Mesothelial cell of epicardium (in vitro differentiated cells): ENCODE results near the gene SUSD4. TPM values are rescaled to one million over a fixed set of nuclear protein-coding genes. Genes with fewer than 3 reads are reported as not detected.

Experiments
- DNase-seq, 2 experiments: peaks; one replicate each; pipeline ENCODE4 v3.0.0; 2021; ENCODE audit warnings: low spot score in 2 of 2; ENCODE audit not compliant: unreplicated experiment in 2 of 2
- H3K27ac Mint-ChIP-seq: 2 replicates; pipeline ENCODE4 v1.8.0; 2021; ENCODE audit warnings: mixed read lengths
- H3K27me3 Mint-ChIP-seq: 2 replicates; pipeline ENCODE4 v1.8.0; 2021; ENCODE audit warnings: low read depth, mixed read lengths
- H3K36me3 Mint-ChIP-seq: 2 replicates; pipeline ENCODE4 v1.8.0; 2021; ENCODE audit warnings: mixed read lengths
- H3K4me1 Mint-ChIP-seq: 2 replicates; pipeline ENCODE4 v1.8.0; 2021; ENCODE audit warnings: mixed read lengths
- H3K4me3 Mint-ChIP-seq: 2 replicates; pipeline ENCODE4 v1.8.0; 2021; ENCODE audit warnings: mild to moderate bottlenecking, moderate library complexity, mixed read lengths
- H3K9me3 Mint-ChIP-seq: 2 replicates; pipeline ENCODE4 v1.8.0; 2021; ENCODE audit warnings: mixed read lengths
- CTCF ChIP-seq: fragments of 200-600 bp; sonication (generic); IDR thresholded peaks from one replicate; pipeline ENCODE4 v1.5.0; 2021; ENCODE audit warnings: antibody characterized with exemption; ENCODE audit not compliant: unreplicated experiment
- total RNA-seq: library from RNA; stranded (reverse); gene quantifications from 3 replicates; pipeline ENCODE4 v1.2.1, GENCODE V29; 2021

SUSD4 gene
- total RNA-seq, 1 donor from 2014 or later = 0.40 TPM

DNA sequence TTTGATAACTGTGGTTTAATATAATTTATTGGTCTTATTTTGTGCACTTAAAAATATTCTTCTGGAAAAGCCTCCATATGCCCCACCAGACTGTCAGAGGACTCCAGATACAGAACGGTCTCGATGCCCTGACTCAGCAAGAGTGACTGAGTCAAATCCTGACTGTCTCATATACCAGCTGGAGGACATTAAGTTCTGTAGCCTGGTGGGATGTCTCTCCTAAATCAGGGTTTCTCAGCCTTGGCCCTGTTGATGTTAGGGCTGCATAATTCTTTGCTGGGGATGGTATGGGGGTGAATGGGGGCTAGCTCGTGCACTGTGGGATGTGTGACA, 153.2 kb downstream of the SUSD4 start:
- Mint-ChIP-seq H3K9me3 (no peaks in the 10 kb centered on the region), H3K4me1 (no peaks in the 10 kb centered on the region), H3K36me3 (no peaks in the 10 kb centered on the region), H3K4me3 (no peak overlapping the region), H3K27ac (no peak overlapping the region), H3K27me3 (peaks cover 21% of the 10 kb centered on the region)
- DNase-seq = no peak
- no peak for TF ChIP-seq CTCF

DNA sequence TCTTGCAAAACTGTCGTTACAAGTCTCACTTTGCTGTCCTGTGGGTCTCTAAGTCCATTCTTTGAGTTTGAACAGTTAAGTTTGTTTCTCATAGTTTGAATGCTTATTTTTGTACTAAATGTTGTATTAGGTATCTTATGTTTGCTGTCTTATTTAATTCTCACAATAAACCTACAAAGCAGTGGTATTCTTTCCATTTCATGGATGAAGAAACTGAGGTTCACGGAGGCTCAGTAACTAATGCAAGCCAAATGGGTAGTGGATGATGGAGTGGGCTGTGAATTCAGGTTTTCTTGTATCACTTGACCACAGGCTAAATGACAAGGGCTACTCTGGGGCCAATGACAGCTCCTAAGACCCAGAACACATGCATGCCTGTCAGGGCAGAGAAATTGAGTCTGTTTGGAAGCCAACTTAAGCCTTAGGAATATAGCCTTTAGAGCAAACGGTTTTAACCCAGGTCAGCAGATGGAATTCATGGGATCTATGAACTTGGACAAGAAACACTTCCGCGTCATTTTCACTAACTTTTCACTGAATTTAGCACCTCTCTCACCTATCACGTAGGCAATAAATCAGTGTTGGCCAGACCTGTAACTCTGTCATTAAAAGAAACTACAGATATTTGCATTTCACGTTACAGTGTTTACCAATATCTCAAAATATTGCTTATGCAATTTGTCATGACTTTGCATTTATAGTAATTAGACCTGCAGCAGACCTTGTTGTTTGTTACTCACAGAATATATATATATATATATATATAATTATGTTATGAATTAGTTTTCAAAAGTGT, 153.8 kb downstream of the SUSD4 start:
- peaks cover 17% of the 10 kb centered on the region for H3K27me3 Mint-ChIP-seq
- H3K9me3 Mint-ChIP-seq = no peaks in the 10 kb centered on the region
- H3K36me3 Mint-ChIP-seq = no peaks in the 10 kb centered on the region
- no peak for TF ChIP-seq CTCF
- no peaks in the 10 kb centered on the region for H3K4me1 Mint-ChIP-seq
- H3K4me3 Mint-ChIP-seq = no peak overlapping the region
- no peak overlapping the region for H3K27ac Mint-ChIP-seq
- no peak for DNase-seq

DNA sequence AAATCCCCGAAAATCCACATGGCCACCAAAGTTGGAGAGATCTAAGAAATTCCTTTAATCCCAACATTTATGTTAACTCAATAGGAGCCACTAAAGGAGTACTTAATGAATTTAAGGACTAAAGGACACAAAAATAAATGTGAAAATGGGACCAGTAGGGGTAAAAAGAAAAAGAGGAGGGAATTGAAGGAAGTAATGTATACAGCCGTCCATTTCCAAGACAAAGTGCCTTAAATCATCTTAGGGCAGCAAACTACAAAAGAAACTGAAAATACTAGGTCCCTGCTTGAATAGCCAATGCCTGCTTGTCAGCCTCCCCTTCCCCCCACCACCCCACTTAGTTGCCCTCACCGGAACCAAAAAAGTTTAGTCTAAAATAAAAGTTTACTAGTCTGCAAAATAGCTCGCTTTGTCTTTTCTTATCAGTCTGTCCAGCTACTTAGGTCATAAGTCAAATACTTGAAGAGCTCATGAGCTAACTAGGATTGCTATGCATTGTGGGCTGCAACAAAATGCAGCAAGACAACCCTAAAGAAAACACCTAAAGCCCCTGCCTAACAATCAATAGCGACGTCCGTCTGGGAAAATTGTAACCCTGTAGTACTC, 154.6 kb downstream of the SUSD4 start:
- Mint-ChIP-seq H3K9me3 (no peaks in the 10 kb centered on the region), H3K27me3 (peaks cover 13% of the 10 kb centered on the region), H3K4me1 (no peaks in the 10 kb centered on the region), H3K27ac (no peak overlapping the region), H3K36me3 (no peaks in the 10 kb centered on the region), H3K4me3 (no peak overlapping the region)
- TF ChIP-seq CTCF = no peak
- no peak for DNase-seq

DNA sequence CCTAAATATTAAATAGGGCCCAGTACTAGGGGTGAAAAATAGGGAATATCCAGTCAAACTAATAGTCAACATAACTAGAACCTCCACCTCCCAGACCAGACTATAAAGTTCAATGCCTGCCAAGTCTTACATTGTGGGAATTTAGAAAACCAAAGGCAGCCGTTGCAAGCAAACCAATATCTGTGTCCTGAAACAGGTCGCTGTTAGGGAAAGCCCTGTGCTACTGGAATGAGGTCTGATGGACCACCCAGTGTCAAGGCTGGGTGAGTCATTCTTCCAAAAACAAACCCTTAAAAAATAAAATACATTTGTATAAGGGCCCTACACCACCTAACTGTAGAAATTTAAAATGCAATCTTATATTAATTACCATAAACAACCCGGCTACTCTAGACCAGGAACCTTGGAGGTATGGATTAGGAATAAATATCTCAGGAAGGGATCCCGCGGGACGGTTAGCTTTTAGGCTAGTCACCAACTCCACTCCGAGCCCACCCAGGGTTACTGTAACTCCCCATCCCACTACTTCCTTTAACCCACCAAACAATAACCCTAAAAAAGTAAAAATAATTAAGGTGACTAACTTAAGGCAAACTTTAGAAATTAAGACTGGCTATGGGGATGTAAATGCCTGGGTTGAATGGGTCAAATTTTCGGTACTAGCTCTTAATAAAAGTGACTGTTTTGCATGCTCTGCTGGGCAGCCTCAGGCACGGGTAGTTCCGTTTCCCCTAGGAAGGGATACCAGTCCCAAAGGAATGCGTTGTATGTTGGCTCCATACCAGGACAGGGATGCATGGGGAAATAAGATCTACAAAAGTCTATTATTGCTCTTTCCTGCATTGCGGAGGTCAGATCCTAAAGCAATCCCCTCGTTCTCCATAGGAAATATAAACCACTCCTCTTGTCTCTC, 155.6 kb downstream of the SUSD4 start:
- TF ChIP-seq CTCF = no peak
- DNase-seq = no peak
- no peak overlapping the region for H3K4me3 Mint-ChIP-seq
- H3K36me3 Mint-ChIP-seq = no peaks in the 10 kb centered on the region
- no peaks in the 10 kb centered on the region for H3K9me3 Mint-ChIP-seq
- H3K27me3 Mint-ChIP-seq = peaks cover 7% of the 10 kb centered on the region
- no peaks in the 10 kb centered on the region for H3K4me1 Mint-ChIP-seq
- H3K27ac Mint-ChIP-seq = no peak overlapping the region

DNA sequence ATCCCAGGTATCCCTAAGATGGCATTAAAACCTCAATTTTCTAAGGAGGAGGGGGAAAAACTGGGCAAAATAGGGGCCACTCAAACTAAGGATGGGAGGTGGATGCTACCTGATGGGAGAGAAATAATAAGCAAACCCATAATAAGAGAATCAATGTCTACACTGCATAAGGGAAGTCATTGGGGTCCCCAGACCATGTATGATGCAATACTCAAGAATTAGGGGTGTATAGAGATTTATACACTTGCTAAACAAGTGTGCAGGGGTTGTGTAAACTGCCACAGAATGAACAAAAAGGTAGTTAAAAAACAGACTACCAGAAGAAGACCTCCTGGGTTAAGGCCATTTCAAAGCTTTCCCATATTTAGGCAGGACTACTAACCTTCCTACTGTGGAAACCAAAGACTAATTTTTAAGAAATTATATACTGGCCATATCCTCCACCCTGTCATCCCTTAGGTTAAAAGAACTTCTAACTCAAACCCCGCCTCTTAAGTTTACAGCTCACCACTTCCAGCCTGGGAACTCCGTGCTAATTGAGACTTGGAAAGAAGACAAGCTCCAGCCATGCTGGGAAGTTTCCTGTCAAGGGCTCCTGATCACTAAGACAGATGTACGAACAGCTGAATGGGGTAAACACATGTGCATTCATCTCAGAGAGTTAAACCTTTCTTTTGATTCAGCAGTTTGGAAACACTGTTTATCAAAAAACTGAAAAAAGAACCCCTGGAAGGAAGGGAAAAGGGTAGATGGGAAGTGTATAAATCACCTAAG, 156.5 kb downstream of the SUSD4 start:
- Mint-ChIP-seq H3K27ac (no peak overlapping the region), H3K36me3 (no peaks in the 10 kb centered on the region)

More for the DNA sequence above, 156.5 kb downstream of the SUSD4 start:
- TF ChIP-seq CTCF = no peak
- peaks cover 3% of the 10 kb centered on the region for H3K27me3 Mint-ChIP-seq
- H3K4me1 Mint-ChIP-seq = no peaks in the 10 kb centered on the region
- H3K4me3 Mint-ChIP-seq = no peak overlapping the region
- DNase-seq = no peak
- H3K9me3 Mint-ChIP-seq = no peaks in the 10 kb centered on the region
